NB4 (cell line): Measurements from ENCODE around the gene FCN2.

ENCODE experiments used
- CTCF ChIP-seq: IDR thresholded peaks from one replicate; pipeline ENCODE4 v1.5.1; 2012; ENCODE audit warnings: low read depth, low read length
- POLR2A ChIP-seq: IDR thresholded peaks from 2 replicates; pipeline ENCODE4 v1.6.1; 2011; ENCODE audit warnings: mild to moderate bottlenecking; ENCODE audit not compliant: insufficient read length; ENCODE audit errors: extremely low read depth

- no peak for TF ChIP-seq POLR2A
- TF ChIP-seq CTCF: no peak
Observed at GRCh38 chr9:134899818-134900217, 19.2 kb downstream of the FCN2 start.
